ENCODE data around the gene FBXO31.

The FBXO31 gene

DNA sequence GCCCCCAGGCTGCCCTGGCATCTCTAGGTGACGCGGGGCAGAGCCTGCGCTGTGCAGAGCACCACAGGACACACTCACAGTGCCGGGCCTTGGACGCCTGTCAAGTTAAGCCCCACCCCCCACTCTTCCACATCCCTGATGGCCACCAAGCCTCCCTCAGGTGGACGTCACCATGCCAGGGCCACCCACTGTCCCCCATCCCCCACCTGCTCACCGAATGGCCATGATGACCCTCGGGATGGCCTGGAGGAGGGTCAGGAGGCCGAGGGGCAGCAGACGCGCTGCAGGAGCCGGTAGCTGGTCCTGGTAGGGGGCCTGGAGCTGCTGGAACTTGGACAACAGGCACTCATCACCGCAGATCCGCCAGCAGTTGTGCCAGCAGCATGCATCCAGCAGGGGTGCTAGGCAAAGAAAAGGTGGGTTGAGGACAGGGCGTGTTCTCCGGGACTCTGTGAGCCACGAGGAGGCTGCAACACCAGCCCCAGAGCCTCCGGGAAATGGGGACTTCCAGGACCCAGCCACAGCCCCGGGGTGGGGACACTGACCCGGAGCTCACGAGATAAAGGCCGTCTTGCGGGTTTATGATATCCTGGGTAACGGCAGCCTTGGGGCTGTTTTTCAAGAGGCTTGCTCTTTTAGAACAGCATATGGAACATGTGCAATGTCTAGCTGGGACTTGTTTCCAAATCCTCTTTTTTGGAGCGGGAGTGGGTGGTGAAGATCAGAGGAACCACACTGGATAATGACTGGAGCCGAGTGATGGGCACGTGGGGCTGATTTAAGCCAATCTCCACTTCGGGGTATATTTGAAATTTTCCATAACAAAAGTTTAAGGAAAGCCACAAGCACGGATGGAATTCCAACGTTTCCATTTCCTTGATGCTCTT lies 77.8 kb downstream of the FBXO31 start:
- H3K4me3 ChIP-seq (ENCODE audit: low read depth in 1 of 2, low read length in 1 of 2) = no peak overlapping the region
- H3K36me3 ChIP-seq = no peaks in the 10 kb centered on the region
- no peaks in the 10 kb centered on the region for H3K27me3 ChIP-seq
- no peak overlapping the region for H3K27ac ChIP-seq
- no peak for TF ChIP-seq CTCF (IDR thresholded peaks at IDR 0.05)
- no peaks in the 10 kb centered on the region for H3K4me1 ChIP-seq (ENCODE audit: control insufficient read depth in 1 of 2, insufficient read depth in 1 of 2, low read depth in 1 of 2, low read length in 1 of 2)
- no peaks in the 10 kb centered on the region for H3K9me3 ChIP-seq

DNA sequence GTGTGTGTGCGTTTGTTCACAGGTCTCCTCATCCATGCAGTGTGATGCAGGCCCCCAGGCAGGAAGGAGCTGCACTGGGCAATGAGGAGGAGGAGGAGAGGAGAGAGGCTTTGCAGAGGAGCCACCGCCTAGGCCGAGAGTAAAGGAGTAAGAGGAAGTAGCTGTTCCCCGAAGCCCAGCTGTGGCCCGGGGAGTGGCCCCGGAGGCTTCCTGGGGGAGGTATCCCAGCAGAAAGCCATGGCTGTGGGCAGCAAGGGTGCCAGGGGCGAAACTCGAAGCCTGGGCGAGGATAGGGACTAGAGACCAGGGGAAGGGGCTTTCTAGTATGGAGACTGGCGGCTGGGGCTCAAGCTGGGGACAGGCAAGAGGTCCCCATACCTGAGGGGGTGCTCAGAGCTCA lies 78.6 kb downstream of the FBXO31 start:
- H3K27ac ChIP-seq = no peak overlapping the region
- no peak overlapping the region for H3K4me3 ChIP-seq (ENCODE audit: low read depth in 1 of 2, low read length in 1 of 2)
- H3K4me1 ChIP-seq (ENCODE audit: control insufficient read depth in 1 of 2, insufficient read depth in 1 of 2, low read depth in 1 of 2, low read length in 1 of 2) = no peaks in the 10 kb centered on the region
- no peaks in the 10 kb centered on the region for H3K36me3 ChIP-seq
- H3K9me3 ChIP-seq = no peaks in the 10 kb centered on the region
- TF ChIP-seq CTCF (IDR thresholded peaks at IDR 0.05) = no peak
- no peaks in the 10 kb centered on the region for H3K27me3 ChIP-seq

DNA sequence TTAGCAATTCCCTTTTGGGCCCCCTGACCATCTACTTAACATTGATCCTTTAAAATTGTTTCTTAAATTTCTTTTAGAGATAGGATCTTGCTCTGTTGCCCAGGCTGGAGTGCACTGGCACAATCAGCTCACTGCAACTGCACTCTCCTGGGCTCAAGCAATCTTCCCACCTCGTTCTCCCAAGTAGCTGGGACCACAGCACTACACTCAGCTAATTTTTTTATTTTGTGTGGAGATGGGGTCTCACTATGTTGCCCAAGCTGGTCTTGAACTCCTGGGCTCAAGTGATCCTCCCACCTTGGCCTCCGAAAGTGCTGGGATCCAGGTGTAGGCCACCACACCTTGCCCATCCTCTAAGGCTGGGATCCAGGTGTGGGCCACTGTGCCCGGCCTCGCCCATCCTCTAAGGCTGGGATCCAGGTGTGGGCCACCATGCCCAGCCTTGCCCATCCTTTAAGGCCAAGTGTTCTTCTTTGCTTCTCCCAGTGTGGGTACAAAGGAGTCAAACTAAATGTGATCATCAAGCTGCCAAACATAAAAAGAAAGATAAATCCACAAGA lies 79.5 kb downstream of the FBXO31 start:
- no peak overlapping the region for H3K27ac ChIP-seq
- H3K27me3 ChIP-seq = no peaks in the 10 kb centered on the region
- no peaks in the 10 kb centered on the region for H3K36me3 ChIP-seq
- no peak for TF ChIP-seq CTCF (IDR thresholded peaks at IDR 0.05)
- no peaks in the 10 kb centered on the region for H3K9me3 ChIP-seq
- no peaks in the 10 kb centered on the region for H3K4me1 ChIP-seq (ENCODE audit: control insufficient read depth in 1 of 2, insufficient read depth in 1 of 2, low read depth in 1 of 2, low read length in 1 of 2)
- H3K4me3 ChIP-seq (ENCODE audit: low read depth in 1 of 2, low read length in 1 of 2) = no peak overlapping the region

DNA sequence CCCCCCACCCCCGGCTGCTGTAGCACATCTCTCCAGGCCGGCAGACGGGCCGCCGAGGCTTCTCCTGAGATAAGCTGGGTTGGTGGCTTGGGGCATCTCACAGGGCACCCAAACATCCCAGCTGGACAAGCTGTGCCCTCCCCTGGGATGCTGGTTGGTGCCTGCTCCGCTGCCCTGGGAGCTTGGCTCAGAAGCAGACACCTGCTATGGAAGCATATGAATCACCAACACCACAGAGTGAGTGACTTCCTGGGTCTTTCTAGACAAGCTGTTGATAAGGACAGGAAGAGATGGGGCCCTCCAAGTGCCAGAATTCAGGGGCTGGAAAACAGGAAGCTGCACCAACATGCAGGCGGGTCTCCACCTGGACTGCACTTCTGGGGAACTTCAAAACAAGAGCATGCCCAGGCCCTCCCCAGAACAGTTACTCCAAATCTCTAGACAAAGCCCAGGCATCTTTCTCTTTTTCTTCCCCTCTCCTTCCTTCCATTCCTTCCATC lies 80.1 kb downstream of the FBXO31 start:
- Histone ChIP-seq H3K4me3 (ENCODE audit: low read depth in 1 of 2, low read length in 1 of 2) (no peak overlapping the region), H3K9me3 (no peaks in the 10 kb centered on the region), H3K4me1 (ENCODE audit: control insufficient read depth in 1 of 2, insufficient read depth in 1 of 2, low read depth in 1 of 2, low read length in 1 of 2) (no peaks in the 10 kb centered on the region), H3K36me3 (no peaks in the 10 kb centered on the region), H3K27me3 (no peaks in the 10 kb centered on the region), H3K27ac (no peak overlapping the region)
- no peak for TF ChIP-seq CTCF (IDR thresholded peaks at IDR 0.05)

DNA sequence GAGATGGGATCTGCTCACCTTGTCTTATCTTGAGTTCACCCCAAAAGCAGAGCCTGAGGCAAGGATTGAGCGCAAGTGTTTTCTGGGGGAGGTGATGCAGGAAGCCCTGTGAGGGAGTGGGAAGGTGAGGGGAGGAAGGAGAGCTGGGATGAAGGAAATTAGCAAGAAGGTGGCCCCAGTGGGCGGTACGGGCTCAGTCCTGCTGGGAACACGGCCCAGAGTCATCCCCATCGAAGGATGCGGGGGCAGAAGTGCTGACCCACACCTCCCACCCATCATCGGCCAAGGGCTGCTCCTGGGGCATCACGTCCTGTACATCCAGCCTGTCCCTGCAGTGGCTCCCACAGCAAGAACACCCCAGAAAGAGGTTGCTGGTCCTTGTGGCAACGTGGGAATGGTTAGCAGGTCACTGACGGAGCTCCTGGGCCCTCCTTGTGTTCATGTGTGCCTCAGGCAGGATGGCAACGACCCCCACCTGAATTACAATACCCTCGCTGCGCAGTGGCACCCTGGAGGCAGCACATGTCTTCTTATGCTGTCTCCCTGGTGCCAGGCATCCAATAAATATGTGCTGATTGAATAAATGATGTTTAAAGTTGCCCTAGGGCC lies 84.6 kb downstream of the FBXO31 start:
- no peak overlapping the region for H3K27ac ChIP-seq
- no peak overlapping the region for H3K4me3 ChIP-seq (ENCODE audit: low read depth in 1 of 2, low read length in 1 of 2)
- H3K9me3 ChIP-seq = no peaks in the 10 kb centered on the region
- no peaks in the 10 kb centered on the region for H3K4me1 ChIP-seq (ENCODE audit: control insufficient read depth in 1 of 2, insufficient read depth in 1 of 2, low read depth in 1 of 2, low read length in 1 of 2)
- TF ChIP-seq CTCF (IDR thresholded peaks at IDR 0.05) = no peak
- H3K27me3 ChIP-seq = no peaks in the 10 kb centered on the region
- no peaks in the 10 kb centered on the region for H3K36me3 ChIP-seq
